VCaP (cell line): Measurements from ENCODE around the gene TPI1.

Experiments
- H3K27ac ChIP-seq: fragments of 450-650 bp; 2 replicates; pipeline ENCODE4 v1.5.1; 2017
- TF ChIP-seq, protein P1 (sequence below): fragments of 450-650 bp; conservative IDR thresholded peaks from 2 replicates; pipeline ENCODE4 v1.5.1; 2017; ENCODE audit warnings: mild to moderate bottlenecking, moderate library complexity

Gene TPI1

GRCh38 chr12:6821591-6822425 is 45.5 kb upstream of the TPI1 start, which contains the start of gene GPR162:
Gene GPR162 (plus strand): TSS chr12:6821821. CDS start chr12:6823899, 2,078 bp downstream.
- TF ChIP-seq, protein P1, sequence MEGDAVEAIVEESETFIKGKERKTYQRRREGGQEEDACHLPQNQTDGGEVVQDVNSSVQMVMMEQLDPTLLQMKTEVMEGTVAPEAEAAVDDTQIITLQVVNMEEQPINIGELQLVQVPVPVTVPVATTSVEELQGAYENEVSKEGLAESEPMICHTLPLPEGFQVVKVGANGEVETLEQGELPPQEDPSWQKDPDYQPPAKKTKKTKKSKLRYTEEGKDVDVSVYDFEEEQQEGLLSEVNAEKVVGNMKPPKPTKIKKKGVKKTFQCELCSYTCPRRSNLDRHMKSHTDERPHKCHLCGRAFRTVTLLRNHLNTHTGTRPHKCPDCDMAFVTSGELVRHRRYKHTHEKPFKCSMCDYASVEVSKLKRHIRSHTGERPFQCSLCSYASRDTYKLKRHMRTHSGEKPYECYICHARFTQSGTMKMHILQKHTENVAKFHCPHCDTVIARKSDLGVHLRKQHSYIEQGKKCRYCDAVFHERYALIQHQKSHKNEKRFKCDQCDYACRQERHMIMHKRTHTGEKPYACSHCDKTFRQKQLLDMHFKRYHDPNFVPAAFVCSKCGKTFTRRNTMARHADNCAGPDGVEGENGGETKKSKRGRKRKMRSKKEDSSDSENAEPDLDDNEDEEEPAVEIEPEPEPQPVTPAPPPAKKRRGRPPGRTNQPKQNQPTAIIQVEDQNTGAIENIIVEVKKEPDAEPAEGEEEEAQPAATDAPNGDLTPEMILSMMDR = no peak
- peak within 1 kb of the TSS; percentile 69; the same call in 1 of the 2 replicates for H3K27ac ChIP-seq

DNA sequence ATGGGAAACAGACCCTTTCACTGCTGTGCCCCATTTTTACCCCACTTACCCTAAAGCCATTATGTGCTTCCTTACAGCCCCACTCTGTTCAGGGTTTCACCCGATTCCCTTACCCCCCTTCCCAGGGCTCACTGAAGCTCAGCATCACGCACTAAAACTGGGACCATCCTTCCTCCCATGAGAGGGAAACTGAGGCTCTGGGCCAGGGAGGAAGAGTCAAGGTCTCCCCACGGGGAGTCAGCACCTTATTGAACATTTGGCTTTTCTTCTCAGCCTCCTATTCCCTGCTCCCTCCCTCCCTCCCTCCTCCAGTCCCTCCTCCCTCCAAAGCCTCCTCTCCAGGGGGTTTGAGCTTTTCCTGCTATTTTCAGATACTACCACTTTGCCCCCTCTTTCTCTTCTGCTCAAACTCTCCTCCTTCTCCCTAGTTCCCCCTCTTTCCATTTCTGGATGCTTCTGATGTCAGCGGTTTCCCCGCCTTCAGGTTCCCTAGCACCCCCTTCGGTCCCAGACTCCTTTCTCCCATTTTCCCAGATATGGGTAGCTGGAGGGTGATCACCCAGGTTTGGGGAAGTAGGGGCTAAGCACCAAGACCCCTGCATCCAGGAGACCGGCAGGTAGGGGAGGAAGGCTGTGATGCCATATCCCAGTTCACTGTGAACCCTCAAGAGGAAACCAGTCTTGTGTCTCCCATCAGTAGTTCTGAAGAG is 44.8 kb upstream of the TPI1 start:
- peak overlapping the region; percentile 69; the same call in 1 of the 2 replicates for H3K27ac ChIP-seq
- TF ChIP-seq, protein P1 = no peak

DNA sequence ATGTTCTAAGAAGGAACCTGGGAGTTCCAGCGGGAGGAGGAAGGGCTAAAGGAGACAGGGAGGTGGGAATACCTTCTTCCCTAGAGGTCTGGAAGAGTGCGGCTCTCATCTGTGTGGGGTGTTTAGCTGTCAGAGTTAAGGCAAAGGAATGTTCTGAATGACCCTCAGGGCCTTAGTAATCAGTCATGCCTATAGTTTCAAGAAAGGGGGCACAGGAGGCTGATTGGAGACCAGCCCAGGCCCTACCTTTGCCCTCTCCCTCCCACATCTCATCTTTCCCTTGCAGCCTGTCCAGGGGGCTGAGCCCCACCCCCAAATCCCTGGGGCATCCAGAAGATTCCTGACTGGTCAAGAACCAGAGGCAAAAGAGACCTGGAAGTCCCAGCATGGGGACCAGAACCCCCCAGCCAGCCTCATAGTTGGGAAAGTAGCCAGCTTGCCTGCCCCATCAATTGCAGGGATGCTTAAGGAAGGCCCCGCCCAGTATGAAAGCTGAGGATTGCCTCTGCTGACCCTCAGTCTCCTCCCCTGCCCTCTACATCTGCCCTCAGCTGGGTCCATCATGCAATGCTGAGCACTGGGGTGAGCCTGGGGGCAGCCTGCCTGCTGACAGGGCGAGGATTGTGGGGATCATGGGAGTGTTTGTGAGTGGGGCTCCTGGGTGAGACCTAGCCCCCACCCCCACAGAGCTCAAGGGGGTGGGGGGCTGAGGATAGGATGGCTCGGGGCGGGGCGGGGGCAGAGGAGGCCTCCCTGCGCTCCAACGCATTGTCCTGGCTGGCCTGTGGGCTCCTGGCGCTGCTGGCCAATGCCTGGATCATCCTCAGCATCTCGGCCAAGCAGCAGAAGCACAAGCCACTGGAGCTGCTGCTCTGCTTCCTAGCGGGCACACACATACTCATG is 43.9 kb upstream of the TPI1 start:
- TF ChIP-seq, protein P1 = no peak
- H3K27ac ChIP-seq = no peak overlapping the region

DNA sequence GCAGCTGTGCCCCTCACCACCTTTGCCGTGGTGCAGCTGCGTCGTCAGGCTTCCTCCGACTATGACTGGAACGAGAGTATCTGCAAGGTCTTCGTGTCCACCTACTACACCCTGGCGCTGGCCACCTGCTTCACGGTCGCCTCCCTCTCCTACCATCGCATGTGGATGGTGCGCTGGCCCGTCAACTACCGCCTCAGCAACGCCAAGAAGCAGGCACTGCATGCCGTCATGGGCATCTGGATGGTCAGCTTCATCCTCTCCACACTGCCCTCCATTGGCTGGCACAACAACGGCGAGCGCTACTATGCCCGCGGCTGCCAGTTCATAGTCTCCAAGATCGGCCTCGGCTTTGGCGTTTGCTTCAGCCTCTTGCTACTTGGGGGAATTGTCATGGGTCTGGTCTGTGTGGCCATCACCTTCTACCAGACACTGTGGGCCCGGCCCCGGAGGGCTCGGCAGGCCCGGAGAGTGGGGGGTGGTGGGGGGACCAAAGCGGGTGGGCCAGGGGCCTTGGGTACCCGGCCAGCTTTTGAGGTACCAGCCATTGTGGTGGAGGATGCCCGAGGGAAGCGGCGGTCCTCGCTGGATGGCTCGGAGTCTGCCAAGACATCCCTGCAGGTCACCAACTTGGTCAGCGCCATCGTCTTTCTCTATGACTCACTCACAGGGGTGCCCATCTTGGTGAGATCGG is 43.1 kb upstream of the TPI1 start:
- no peak overlapping the region for H3K27ac ChIP-seq
- TF ChIP-seq, protein P1 = no peak

GRCh38 chr12:6824901-6825381 is 42.4 kb upstream of the TPI1 start:
- TF ChIP-seq, protein P1 = no peak
- no peak overlapping the region for H3K27ac ChIP-seq

DNA sequence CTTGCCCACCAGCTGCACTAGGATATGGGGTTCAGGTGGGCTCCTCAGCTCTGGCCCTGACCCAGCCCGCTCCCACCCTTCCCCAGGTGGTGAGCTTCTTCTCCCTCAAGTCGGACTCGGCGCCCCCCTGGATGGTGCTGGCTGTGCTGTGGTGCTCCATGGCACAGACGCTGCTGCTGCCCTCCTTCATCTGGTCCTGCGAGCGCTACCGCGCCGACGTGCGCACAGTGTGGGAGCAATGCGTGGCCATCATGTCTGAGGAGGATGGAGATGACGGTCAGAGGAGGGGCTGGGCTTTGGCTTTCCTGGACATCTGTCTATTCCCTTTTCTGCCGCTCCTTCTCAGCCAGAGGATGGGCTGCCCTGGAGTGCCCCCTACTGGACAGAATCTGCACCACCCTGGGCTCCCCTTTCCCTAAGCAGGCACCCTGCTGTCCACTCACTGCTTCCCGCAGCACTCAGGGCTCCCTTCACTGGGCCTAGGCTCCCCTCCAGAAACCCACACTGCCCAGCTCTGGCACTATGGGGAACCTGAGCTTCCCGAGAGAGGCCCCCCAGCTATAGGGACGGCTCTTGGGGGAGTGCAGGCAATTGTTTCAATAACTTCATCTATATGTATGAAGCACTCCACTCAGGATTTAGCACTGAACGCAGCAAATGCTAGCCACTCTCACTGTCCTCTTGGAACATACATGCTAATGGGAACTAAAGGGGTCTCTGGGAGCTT is 41.8 kb upstream of the TPI1 start:
- H3K27ac ChIP-seq = no peak overlapping the region
- TF ChIP-seq, protein P1 = peak; percentile 96
